ENCODE data around the gene PTK7. TPM values are rescaled to one million over a fixed set of nuclear protein-coding genes. Genes with fewer than 3 reads are reported as not detected.

Gene PTK7
- total and polyA plus RNA-seq, 2 experiments from 2014 or later, result 127 to 162 TPM

- Histone ChIP-seq H3K9me3 (ENCODE audit: low read depth) (no peaks in the 10 kb centered on the region), H3K27me3 (no peaks in the 10 kb centered on the region), H3K36me3 (replicated peaks; ENCODE audit: insufficient read depth, low read depth) (no peaks in the 10 kb centered on the region), H3K27ac (peak overlapping the region; percentile 92), H2AFZ (peak overlapping the region; percentile 41), H4K20me1 (ENCODE audit: insufficient read depth, poor library complexity, severe bottlenecking) (peaks cover 18% of the 10 kb centered on the region), H3K9me2 (replicated peaks; ENCODE audit: insufficient read depth) (no peaks in the 10 kb centered on the region), H3K79me2 (peaks cover 36% of the 10 kb centered on the region), H3K4me2 (peak overlapping the region; percentile 73), H3K4me3 (peak overlapping the region; percentile 74), H3K4me1 (ENCODE audit: insufficient read depth) (peaks cover 23% of the 10 kb centered on the region)
- no peak for TF ChIP-seq EZH2 (IDR thresholded peaks at IDR 0.05; ENCODE audit: borderline replicate concordance)
- TF ChIP-seq, protein P1, sequence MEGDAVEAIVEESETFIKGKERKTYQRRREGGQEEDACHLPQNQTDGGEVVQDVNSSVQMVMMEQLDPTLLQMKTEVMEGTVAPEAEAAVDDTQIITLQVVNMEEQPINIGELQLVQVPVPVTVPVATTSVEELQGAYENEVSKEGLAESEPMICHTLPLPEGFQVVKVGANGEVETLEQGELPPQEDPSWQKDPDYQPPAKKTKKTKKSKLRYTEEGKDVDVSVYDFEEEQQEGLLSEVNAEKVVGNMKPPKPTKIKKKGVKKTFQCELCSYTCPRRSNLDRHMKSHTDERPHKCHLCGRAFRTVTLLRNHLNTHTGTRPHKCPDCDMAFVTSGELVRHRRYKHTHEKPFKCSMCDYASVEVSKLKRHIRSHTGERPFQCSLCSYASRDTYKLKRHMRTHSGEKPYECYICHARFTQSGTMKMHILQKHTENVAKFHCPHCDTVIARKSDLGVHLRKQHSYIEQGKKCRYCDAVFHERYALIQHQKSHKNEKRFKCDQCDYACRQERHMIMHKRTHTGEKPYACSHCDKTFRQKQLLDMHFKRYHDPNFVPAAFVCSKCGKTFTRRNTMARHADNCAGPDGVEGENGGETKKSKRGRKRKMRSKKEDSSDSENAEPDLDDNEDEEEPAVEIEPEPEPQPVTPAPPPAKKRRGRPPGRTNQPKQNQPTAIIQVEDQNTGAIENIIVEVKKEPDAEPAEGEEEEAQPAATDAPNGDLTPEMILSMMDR (IDR thresholded peaks at IDR 0.05; ENCODE audit: poor library complexity), result no peak
- no peak for TF ChIP-seq EZH2phosphoT487 (IDR thresholded peaks at IDR 0.05; ENCODE audit: low read depth, severe bottlenecking, unreplicated experiment)
- DNase-seq (ENCODE audit: low spot score), result peak; percentile 62
- WGBS (ENCODE audit: low lambda C conversion rate, missing lambda C conversion rate), result 2% methylated on average over 23 of the region's 46 CpGs
These were observed 96.2 kb downstream of the PTK7 start for GRCh38 chr6:43172104-43173007.

- 55% methylated on average over 11 of the region's 11 CpGs for WGBS (ENCODE audit: low lambda C conversion rate, missing lambda C conversion rate)
- no peaks in the 10 kb centered on the region for H3K9me3 ChIP-seq (ENCODE audit: low read depth)
- no peak overlapping the region for H3K4me3 ChIP-seq
- H3K9me2 ChIP-seq (replicated peaks; ENCODE audit: insufficient read depth), result no peaks in the 10 kb centered on the region
- H3K4me1 ChIP-seq (ENCODE audit: insufficient read depth), result peaks cover 23% of the 10 kb centered on the region
- H2AFZ ChIP-seq, result no peak overlapping the region
- DNase-seq (ENCODE audit: low spot score), result no peak
- H4K20me1 ChIP-seq (ENCODE audit: insufficient read depth, poor library complexity, severe bottlenecking), result peaks cover 18% of the 10 kb centered on the region
- no peaks in the 10 kb centered on the region for H3K36me3 ChIP-seq (replicated peaks; ENCODE audit: insufficient read depth, low read depth)
- peak overlapping the region; percentile 73 for H3K4me2 ChIP-seq
- H3K79me2 ChIP-seq, result peaks cover 36% of the 10 kb centered on the region
- TF ChIP-seq, protein P1 (IDR thresholded peaks at IDR 0.05; ENCODE audit: poor library complexity), result no peak
- no peak for TF ChIP-seq EZH2phosphoT487 (IDR thresholded peaks at IDR 0.05; ENCODE audit: low read depth, severe bottlenecking, unreplicated experiment)
- TF ChIP-seq EZH2 (IDR thresholded peaks at IDR 0.05; ENCODE audit: borderline replicate concordance), result no peak
- H3K27ac ChIP-seq, result peak overlapping the region; percentile 92
- H3K27me3 ChIP-seq, result no peaks in the 10 kb centered on the region
These were observed 97.6 kb downstream of the PTK7 start for GRCh38 chr6:43173591-43174262.

- peak overlapping the region; percentile 14 for H3K4me3 ChIP-seq
- no peaks in the 10 kb centered on the region for H3K36me3 ChIP-seq (replicated peaks; ENCODE audit: insufficient read depth, low read depth)
- H3K9me2 ChIP-seq (replicated peaks; ENCODE audit: insufficient read depth), result no peaks in the 10 kb centered on the region
- DNase-seq (ENCODE audit: low spot score), result peak; percentile 99
- H3K27me3 ChIP-seq, result no peaks in the 10 kb centered on the region
- peaks cover 23% of the 10 kb centered on the region for H3K4me1 ChIP-seq (ENCODE audit: insufficient read depth)
- H3K79me2 ChIP-seq, result peaks cover 36% of the 10 kb centered on the region
- TF ChIP-seq EZH2 (IDR thresholded peaks at IDR 0.05; ENCODE audit: borderline replicate concordance), result no peak
- TF ChIP-seq, protein P1 (IDR thresholded peaks at IDR 0.05; ENCODE audit: poor library complexity), result no peak
- TF ChIP-seq EZH2phosphoT487 (IDR thresholded peaks at IDR 0.05; ENCODE audit: low read depth, severe bottlenecking, unreplicated experiment), result no peak
- peak overlapping the region; percentile 92 for H3K27ac ChIP-seq
- H4K20me1 ChIP-seq (ENCODE audit: insufficient read depth, poor library complexity, severe bottlenecking), result peaks cover 18% of the 10 kb centered on the region
- H3K9me3 ChIP-seq (ENCODE audit: low read depth), result no peaks in the 10 kb centered on the region
- H3K4me2 ChIP-seq, result peak overlapping the region; percentile 73
- 1% methylated on average over 32 of the region's 32 CpGs for WGBS (ENCODE audit: low lambda C conversion rate, missing lambda C conversion rate)
- no peak overlapping the region for H2AFZ ChIP-seq
These were observed 98.4 kb downstream of the PTK7 start for GRCh38 chr6:43174263-43175112.

Measured in hepatocyte (in vitro differentiated cells).